ENCODE results near the gene PTBP3.

- TF ChIP-seq EZH2phosphoT487 (IDR thresholded peaks at IDR 0.05; ENCODE audit: insufficient read depth, low read depth) (no peak), EZH2 (IDR thresholded peaks at IDR 0.05; ENCODE audit: insufficient read depth, poor library complexity, severe bottlenecking) (no peak)
Observed at GRCh38 chr9:112232233-112232632, 101.2 kb downstream of the PTBP3 start.
